GM19328 (cell line): ENCODE measurements around the gene SV2A.

Experiments
- ATAC-seq: cut with Tn5 transposase; IDR thresholded peaks from one replicate; pipeline ENCODE4 v1.9.1; 2021; ENCODE audit warnings: mild to moderate bottlenecking, moderate library complexity; ENCODE audit not compliant: unreplicated experiment

Gene SV2A

DNA sequence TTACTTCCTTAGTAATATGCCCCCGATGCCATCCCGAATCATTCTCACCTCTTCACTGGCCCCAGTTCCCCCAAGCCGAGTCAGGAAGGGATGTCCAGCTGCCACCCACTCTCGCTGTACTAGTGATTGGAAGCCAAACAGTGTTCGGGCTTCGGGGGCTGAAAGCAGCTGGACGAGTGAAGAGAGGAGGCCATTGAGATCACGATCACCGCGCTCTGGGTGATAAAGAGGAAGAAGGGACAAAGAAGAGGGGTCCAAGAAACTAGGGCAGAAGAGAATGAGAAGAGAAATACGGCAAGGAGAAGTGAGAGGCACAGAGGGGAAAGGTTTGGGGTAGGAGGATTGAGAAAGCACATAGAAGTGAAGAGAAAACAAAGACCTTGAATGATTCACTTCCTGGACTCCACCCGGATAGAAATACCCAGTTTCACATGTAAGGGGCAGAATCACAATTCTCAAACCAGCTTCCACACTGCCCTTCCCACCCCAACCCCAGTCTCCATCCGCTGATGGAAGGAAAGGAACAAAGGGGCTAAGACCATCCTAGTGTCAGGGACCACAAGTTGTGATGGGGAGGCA is 13.7 kb upstream of the SV2A start:
- no peak for ATAC-seq

DNA sequence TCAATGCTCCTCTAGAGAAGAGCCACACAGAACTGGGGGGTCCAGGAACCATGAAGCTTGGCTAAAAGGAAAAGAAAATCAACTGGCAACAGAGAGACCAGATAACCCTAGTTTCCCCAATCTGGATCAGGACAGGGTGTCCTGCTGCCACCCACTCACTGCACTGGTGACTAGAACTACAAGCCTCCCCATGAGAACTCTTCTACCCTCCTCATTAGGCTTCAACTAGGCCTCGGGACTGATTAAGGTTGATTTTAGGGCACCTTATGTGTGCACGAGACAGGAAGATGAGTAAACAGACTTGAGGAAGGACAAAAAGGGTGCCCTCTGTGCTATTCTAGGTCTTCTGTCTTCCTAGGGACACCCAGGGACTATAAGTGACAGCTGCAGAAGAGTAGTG is 12.2 kb upstream of the SV2A start:
- no peak for ATAC-seq

DNA sequence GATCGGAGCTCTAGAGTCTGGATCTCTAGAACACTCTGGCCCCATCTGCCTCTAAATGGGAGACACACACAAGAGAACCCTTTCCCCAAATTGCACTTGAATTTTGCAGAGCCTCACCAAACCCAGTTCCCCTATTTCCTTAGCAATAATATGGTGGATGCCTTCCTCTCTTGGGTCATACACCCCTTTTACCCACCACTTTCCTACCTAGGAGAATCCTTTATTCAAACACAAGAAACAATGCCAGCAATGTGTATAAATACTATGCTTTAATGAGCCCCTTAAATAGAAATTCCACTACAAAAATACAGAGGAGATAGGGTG is 10.7 kb upstream of the SV2A start:
- ATAC-seq: no peak

DNA sequence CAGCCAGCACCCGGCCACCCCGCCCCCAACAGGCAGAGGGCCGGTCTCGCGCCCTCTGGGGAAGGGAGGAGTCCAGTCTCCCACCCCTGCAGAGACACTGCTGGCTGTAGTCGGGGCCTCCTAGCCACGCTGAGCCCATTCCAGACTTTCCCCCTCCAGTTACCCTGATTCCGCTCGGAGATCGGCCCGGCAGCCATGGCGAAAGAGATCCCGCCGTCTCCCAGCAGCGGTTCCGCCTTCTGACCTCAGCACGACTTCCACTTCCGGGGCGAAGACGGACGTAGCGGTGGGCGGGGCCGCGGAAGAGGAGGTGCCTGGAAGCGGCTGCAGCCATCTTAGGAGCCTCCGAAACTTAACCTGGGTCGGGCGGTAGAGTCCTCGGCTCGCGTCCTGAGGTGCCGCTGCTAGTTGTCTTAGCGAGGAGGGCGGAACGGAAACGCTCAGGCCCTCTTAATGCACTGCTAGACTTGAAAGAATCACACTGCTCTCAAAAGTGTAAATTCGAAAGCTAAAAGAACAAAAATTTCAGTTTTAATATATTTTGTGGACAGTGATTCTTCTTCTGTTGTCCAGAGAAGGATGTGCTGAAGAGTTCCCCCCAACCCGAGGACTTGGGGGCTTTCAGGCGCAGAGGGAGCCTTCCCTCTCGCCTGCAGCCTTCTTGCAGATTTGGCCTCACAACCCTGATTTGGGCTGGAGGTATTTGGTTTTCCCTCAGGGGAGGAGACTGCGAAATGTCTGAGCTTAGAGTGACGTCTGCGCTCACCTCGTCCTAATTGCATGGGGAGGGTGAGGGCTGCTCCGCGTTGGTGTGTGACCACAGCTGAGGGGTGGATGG is 10.1 kb upstream of the SV2A start, which contains the start of gene SF3B4:
SF3B4 (minus strand) TSS at position 241 of the 838 bp plus-strand sequence; CDS start at position 197, 44 bp downstream.
- ATAC-seq: peak; percentile 76

DNA sequence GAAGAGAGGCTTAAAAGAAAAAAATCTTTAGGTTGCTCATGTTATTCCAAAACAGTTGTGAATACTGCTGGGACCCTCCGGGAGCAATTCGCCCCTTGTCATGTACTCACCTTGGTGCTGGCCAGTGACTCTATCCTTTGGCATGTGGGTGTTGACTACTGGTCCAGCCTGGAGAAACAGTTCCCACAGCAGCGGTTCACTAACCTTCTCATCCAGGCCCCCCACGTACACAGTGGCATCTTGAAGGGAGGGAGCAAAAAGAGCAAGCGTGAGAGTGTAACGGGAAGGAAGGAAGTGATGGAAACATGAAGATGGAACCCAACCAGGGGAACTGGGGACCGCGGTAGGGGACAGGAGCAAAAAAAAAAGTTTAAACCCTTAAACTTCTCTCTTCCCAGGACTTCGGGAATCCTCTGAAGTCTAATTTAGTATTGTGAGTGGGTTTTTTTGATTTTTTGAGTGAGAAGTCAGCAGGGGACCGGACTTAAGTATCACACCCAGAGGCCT is 9.5 kb upstream of the SV2A start:
- ATAC-seq: no peak

DNA sequence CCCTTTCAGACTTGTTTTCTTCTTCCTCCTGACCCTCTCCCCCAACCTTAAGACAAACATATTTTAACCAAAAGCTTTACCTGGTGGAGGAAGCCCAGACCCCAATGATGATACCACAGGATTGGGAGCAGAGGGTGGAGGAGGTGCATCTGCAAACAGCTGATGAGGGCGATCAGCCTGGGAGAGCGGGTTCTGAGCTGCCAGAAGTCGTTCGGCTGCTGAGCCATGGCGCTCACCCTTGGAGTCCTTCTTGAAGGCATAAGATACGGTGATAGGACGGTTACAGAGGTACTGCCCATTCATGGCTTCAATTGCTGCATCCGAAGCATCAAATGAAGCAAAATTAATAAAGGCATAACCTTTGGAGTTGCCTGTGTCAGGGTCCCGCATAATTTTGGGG is 8.7 kb upstream of the SV2A start:
- ATAC-seq: no peak

DNA sequence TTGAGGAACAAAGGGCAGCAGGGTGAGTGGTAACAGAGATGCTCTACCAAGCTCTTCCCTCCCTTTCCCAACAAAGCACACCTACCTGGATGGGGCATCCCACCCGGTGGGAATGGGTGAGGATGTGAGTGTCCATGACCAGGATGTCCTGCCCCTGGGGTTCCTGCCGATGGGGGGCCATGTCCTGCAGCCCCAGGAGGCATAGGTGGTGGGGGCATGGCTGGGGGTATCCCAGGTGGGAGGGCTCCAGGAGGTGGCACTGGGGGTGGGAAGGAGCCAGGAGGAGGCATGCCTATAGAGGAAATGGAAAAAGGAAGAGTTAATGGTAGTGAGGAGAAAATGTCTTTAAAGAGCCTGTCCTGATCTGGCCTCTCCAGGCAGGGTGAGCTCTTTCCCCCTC is 8.1 kb upstream of the SV2A start:
- ATAC-seq: no peak

DNA sequence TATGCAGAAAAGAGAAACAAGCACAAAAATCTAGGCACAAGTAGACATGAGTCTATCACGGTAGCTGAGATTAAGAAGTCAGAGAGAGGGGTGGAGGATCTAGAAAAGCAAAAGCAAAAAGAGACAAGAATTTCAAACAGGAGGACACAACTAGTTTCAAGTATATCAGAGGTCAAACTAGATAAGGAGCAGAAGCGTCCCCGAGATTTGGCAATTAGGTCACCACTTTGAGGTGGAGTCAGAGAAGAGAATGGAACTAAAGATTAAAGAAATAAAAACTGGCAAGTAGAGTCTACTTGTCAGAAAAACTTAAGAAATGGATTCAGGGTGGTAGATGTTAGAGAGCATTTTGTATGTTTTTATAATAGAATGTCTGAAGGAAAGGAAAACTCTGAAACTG is 7.7 kb upstream of the SV2A start:
- ATAC-seq: no peak

DNA sequence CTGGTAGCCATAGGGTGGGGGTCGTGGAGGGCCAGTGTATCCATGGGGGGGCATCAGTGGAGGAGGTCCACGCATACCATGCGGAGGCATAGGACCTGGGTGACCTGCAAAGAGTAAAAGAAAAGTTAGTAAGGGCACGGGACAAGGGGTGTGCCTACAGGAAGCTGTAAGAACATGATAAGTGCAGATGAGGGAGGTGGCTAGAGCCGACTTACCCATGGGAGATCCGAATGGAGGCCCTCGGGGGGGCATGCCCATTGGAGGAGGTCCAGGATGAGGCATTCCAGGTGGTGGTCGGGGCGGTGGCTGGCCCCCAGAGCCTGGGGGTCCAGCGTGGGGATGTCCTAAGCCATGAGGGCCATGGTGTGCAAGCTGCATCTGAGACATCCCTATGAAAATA is 6.0 kb upstream of the SV2A start:
- no peak for ATAC-seq

DNA sequence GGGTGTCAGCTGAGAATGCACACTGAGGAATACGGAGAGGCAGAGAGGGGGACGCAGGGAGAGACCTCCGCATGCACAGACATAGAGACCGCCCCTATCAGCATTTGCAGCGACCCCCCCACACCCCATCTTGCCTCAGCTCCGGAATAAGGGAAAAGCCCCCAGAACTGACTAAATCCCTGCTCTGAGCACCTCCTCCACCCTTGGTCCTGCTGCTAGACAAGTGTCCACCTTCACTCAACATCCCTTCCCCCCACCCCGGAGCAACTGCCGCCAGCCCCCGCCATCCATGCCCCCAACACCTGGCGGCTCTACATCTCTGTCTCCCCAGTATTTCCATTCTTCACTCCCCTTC is 769 bp downstream of the SV2A start:
- ATAC-seq: no peak

DNA sequence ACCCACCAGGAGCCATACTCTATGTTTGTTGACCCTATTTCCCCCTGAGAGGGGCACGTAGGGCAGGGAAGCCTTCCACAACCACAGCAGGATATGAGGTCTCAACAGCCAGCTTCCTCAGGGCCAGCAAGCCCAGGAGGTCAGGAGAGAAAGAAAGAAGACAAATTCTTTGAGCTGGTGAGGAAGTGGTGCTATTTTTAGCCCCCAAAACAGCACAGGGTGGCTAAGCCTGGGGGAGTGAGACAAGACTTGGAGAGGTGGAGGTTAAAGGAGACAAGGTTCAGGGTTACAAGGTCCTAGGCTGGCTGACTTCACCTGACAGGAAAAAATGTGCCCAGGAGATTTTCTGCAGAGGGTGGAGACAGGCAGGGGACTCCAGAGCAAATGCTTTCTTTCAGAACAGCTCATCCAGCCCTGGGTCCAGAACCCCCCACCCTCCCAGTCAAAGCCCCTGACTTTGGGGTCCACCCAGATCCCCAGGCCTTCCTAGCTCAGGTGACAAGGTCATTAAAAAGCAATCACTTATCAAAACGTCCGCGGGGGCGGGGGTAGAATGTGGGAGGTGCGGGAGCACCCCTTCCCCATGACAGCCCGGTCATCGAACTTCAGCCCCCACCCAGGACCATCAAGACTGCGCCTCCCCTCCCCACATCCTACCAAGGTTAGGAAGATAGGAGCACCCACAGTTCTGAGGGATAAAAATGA is 1.3 kb downstream of the SV2A start:
- no peak for ATAC-seq

DNA sequence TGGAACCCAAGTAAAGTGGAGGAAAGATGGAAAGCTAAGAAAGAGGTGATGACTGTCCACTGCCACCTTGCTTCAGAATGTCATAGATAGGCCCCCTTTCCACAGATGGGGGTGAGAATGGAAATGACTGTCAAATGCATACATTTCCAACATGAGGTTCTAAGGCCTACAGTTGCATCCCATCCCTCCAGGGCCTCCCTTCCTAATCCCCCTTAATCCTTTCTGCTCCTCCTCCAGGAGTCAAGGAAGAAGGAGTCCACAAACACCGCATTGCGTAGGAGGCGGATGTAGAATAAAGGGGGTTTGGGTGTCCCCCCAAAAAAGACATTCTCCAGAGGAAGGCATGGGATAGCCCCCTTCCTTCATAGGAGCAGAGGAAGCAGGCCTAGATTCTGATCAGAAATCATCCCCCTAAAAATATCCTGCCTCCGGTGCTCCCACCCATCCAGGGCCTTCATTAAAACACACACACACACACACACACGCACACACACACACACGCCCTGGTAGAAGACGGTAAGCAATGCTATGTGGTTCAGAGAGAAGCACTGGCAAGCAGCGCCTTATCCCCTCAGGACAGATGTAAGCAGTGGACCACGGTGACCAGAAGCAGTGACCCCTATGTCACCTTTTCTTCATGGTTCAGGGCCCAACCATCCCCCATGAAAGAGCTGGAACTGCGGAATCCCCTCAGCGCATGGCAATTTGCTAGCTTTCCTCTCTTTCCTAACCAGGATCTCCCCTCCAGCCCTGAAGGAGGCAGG is 2.0 kb downstream of the SV2A start:
- ATAC-seq: no peak

DNA sequence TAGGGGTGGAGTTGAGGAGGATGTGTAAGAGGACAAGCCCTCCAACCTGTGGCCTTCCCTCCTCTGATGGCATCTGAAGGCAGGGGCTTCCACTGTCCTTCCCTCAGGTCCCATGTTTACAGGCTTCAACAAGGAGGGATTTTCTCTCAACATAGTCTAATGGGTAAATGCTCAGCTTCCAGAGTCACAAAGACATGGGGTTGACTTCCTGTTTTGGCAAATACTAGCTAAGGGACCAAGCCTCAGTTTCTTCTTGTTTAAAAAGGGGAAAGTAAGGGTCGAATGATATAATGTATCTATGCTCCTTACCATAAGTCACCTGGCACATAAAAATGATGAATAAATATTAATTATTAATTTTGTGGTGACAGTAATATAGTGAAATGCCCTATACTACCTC is 3.1 kb downstream of the SV2A start:
- ATAC-seq: no peak

DNA sequence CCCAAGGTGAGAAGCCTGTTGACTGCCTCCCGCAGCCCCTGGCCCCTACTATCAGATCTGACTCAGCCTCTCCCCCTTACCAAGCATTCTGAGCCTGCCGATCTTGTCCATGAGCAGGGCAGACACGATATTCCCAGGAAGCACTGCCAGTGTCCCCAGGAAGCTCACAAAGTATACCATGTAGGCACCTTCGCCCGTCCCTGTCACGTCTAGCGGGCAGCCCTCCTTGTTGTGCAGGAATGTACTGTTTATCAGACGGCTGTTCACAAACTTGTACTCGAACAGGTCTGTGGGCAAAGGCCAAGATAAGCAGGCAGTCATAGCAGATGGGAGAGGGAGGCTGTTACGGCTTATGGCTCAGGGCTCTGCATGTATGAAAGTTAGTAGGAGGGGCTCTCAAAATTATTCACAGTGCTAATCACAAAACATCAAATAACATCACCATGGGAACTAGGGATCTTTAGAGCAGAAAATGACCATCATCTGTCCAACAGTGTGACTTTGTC is 11.0 kb downstream of the SV2A start:
- ATAC-seq: no peak

DNA sequence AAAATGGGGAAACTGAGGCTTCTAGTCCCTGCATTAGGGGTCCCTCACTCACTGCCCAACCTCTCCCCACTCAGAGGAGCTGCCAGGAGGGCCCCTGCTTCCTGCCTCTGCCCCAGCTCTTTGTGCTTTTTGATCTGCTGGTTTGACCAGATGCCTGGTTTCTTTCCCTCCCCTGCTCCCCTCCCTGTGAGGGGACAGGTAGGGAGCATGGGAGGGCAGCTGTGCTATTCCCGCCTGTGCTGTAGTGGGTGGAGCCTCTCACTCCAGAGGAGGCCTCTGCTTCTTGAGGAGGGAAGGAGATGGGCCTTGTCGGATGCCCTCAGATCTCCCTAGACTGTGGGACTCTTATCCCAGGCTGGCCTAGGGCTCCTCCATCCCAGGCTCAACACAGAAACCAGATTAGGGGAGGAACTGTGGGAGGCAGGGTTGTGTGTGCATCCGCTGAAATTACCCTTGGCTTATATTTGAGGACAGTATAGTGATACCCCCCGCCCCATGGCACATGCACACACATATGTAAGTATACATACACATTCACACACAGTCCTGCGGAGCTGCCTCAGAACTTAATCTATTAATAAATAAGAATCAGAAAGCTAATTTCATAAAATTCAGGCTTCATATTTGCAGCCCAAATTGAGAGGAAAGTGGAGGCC is 13.7 kb downstream of the SV2A start:
- no peak for ATAC-seq

DNA sequence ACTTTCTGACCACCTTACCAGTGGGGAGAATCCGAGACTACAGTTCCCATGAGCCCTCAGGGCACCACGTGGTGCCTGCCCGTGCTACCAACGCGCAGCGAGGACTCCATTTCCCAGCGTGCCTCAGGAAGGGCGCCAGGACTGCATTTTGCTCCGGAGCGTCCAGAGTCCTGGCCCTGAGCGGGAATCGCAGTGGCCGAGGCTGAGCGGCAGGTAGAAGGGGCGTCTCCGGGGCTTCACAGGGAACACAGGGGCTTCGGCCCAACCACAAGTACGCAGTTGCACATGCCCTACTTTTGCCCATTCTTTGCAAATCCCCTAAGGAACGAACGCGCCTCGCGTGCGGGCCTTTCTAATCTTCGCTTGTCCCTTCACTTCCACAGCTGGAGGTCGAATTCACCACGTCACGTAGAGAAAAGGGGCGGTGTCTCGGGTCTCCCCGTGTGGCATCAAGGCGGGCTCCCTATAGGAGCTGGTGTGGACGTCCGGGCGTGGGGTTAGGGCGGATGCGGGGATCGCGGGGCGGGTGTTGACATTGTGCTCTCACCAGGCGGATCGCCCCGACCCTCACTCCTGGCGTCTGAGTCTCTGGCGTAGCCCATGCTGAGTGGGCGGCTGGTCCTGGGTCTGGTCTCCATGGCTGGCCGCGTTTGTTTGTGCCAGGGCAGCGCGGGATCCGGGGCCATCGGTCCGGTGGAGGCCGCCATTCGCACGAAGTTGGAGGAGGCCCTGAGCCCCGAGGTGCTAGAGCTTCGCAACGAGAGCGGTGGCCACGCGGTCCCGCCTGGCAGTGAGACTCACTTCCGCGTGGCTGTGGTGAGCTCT is 18.0 kb downstream of the SV2A start, which contains the start of gene BOLA1:
BOLA1 (plus strand) TSS at position 109 of the 825 bp plus-strand sequence; CDS start at position 601, 492 bp downstream.
- ATAC-seq: peak; percentile 96

DNA sequence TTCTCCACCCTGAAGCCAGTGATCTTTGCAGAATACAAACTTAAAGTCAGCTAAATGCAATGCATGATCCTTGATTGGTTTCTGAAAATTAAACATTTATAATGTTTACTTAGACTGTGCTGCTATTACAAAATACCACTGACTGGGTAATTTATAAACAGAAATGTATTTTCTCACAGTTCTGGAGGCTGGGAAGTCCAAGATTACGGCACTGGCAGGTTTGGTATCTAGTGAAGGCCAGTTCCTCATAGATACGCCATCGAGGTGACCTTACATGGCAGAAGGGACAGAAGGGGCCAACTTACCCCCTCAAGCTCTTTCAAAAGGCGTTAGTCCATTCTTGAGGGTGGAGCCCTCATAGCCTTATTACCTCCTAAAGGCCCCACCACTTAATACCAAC is 21.1 kb downstream of the SV2A start:
- ATAC-seq: no peak

DNA sequence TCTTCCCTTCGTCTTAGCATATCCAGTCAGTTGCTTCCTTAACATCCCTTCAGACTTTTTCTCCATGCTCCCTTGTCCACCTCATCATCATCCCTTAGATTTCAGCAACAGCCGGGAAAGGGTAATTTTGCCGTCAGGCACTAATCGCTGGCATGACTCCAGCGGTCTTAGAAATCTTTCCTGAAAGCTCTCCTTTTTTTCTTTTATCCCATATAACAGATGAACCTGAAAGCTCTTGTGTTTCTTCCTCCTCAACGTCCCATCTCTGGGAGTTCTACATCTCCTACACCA is 28.7 kb downstream of the SV2A start:
- ATAC-seq: no peak

DNA sequence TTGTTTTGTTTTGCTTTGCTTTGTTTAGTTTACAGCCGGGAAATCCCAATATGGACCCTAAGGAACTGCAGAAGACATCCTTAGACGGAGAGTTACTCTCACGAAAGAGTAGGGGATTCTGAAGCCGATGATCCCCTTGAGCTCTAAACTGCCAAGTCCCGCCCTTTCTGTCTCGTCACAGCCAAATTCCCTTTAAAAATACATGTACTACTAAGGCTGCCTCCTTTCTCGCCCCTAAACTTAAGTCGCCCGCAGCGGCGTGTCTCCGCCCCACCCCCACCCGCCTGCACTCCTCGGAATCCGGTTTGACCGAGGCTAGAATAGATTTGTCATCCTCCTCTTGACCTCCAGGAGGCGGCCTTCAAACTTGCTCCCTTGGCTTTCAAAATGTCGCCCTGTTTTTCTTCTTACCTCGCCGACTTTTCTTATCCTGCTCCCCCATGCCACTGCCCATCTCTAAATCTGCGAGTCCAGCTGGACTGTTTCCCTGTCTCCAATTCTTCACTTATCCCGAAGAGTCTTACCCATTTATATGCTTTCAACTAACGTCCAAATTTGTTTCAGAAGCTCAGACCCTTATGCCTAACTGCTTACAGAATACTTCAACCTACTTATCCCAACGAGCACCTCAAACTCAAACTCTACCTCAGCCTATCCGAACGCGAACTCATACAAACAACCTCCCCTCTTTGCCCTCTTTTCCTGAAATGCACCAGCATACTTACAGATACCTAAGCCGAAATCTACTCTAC is 29.2 kb downstream of the SV2A start:
- no peak for ATAC-seq
